NCI-H1694 treated with DMSO at 0.1 percent for 48 hours (cell line): ENCODE results near the gene FMO1.
A peak's percentile ranks its signal among the peaks of the same experiment; 100 is the strongest.
"Not testable (repeated sequence)": the region's sequence is repeated elsewhere in the genome, so short reads cannot be mapped to it uniquely, and the experiment has no call there.

Source experiments
- DNase-seq: peaks from one replicate; lab custom pipeline; 2025; lab: John Stamatoyannopoulos, UW

The FMO1 gene

GRCh38 chr1:171248302-171248701, at the start of gene FMO1:
Gene FMO1 (plus strand): TSS chr1:171248494. CDS start chr1:171258088, 9,594 bp downstream.
- no peak for DNase-seq

- no peak for DNase-seq
These were observed 44.0 kb upstream of the FMO1 start for GRCh38 chr1:171204296-171204695.

- DNase-seq = no peak
These were observed 41.9 kb upstream of the FMO1 start for GRCh38 chr1:171206204-171206977.

- DNase-seq = no peak
These were observed 41.3 kb upstream of the FMO1 start for GRCh38 chr1:171206978-171207355.

GRCh38 chr1:171207377-171207776, 40.9 kb upstream of the FMO1 start:
- DNase-seq = no peak

GRCh38 chr1:171210355-171210754, 37.9 kb upstream of the FMO1 start:
- DNase-seq = no peak

GRCh38 chr1:171212607-171213351, 35.5 kb upstream of the FMO1 start:
- no peak for DNase-seq

- no peak for DNase-seq
These were observed 34.5 kb upstream of the FMO1 start for GRCh38 chr1:171213559-171214454.

- no peak for DNase-seq
These were observed 30.4 kb upstream of the FMO1 start for GRCh38 chr1:171217658-171218443.

- DNase-seq = no peak
These were observed 29.6 kb upstream of the FMO1 start for GRCh38 chr1:171218661-171219060.

GRCh38 chr1:171219346-171220080, 28.8 kb upstream of the FMO1 start:
- no peak for DNase-seq

- DNase-seq = no peak
These were observed 28.2 kb upstream of the FMO1 start for GRCh38 chr1:171220081-171220420.

- DNase-seq = no peak
These were observed 27.7 kb upstream of the FMO1 start for GRCh38 chr1:171220581-171221054.

GRCh38 chr1:171221665-171222591, 26.4 kb upstream of the FMO1 start:
- no peak for DNase-seq

GRCh38 chr1:171222936-171223335, 25.4 kb upstream of the FMO1 start:
- DNase-seq = no peak

- not testable (repeated sequence) for DNase-seq
These were observed 24.0 kb upstream of the FMO1 start for GRCh38 chr1:171224257-171224656.

- DNase-seq = peak; percentile 65
These were observed 21.4 kb upstream of the FMO1 start for GRCh38 chr1:171226747-171227370.

GRCh38 chr1:171231326-171231725, 17.0 kb upstream of the FMO1 start:
- no peak for DNase-seq

GRCh38 chr1:171233183-171233582, 15.1 kb upstream of the FMO1 start:
- no peak for DNase-seq
